GM23338 (cell line): ENCODE measurements around the gene TTL. TPM values are rescaled to one million over a fixed set of nuclear protein-coding genes. Genes with fewer than 3 reads are reported as not detected.
A peak's percentile ranks its signal among the peaks of the same experiment; 100 is the strongest.

Experiments
- ATAC-seq: fragments of 200-7000 bp; cut with Tn5 transposase; 3 replicates; pipeline ENCODE4 v1.9.1; 2020
- DNase-seq: peaks from one replicate; pipeline ENCODE4 v3.0.0-alpha.2; 2015; ENCODE audit warnings: low spot score
- H2AFZ ChIP-seq: fragments of 200-600 bp; sonication (generic); 2 replicates; pipeline ENCODE4 v1.8.0; 2016; ENCODE audit warnings: antibody characterized with exemption, mild to moderate bottlenecking, moderate library complexity
- H3F3A ChIP-seq: fragments of 200-600 bp; sonication (generic); replicated peaks from 2 replicates; pipeline ENCODE4 v1.8.0; 2017; ENCODE audit warnings: antibody characterized with exemption, mixed run types, low read depth
- H3K27ac ChIP-seq: fragments of 200-600 bp; sonication (generic); 2 replicates; pipeline ENCODE4 v1.6.1; 2016; ENCODE audit warnings: low read depth
- H3K27me3 ChIP-seq: fragments of 200-600 bp; sonication (generic); 2 replicates; pipeline ENCODE4 v1.8.0; 2016; ENCODE audit warnings: mild to moderate bottlenecking, mixed run types, moderate library complexity; ENCODE audit not compliant: insufficient read depth
- H3K36me3 ChIP-seq: fragments of 200-600 bp; sonication (generic); 2 replicates; pipeline ENCODE4 v1.8.0; 2016; ENCODE audit warnings: mild to moderate bottlenecking; ENCODE audit not compliant: insufficient read depth
- H3K4me1 ChIP-seq: fragments of 200-600 bp; sonication (generic); 2 replicates; pipeline ENCODE4 v1.8.0; 2016; ENCODE audit warnings: mild to moderate bottlenecking, moderate library complexity; ENCODE audit not compliant: insufficient read depth
- H3K4me2 ChIP-seq: fragments of 200-600 bp; sonication (generic); 2 replicates; pipeline ENCODE4 v1.7.1; 2017; ENCODE audit warnings: mixed run types
- H3K4me3 ChIP-seq: fragments of 200-600 bp; sonication (generic); 2 replicates; pipeline ENCODE4 v1.6.1; 2016; ENCODE audit warnings: mixed run types
- H3K79me2 ChIP-seq: fragments of 200-600 bp; sonication (generic); replicated peaks from 2 replicates; pipeline ENCODE4 v1.8.0; 2017; ENCODE audit warnings: mild to moderate bottlenecking; ENCODE audit not compliant: insufficient read depth
- H3K9me2 ChIP-seq: fragments of 200-600 bp; sonication (generic); 2 replicates; pipeline ENCODE4 v1.8.0; 2017; ENCODE audit not compliant: insufficient read depth
- H4K20me1 ChIP-seq: fragments of 200-600 bp; sonication (generic); replicated peaks from 2 replicates; pipeline ENCODE4 v1.8.0; 2017; ENCODE audit warnings: mild to moderate bottlenecking; ENCODE audit not compliant: insufficient read depth
- H3K27ac Mint-ChIP-seq: 2 replicates; pipeline ENCODE4 v1.8.0; 2020; ENCODE audit warnings: inconsistent platforms, mild to moderate bottlenecking, moderate library complexity, mixed read lengths
- H3K27me3 Mint-ChIP-seq: 3 replicates; pipeline ENCODE4 v1.8.0; 2022; ENCODE audit warnings: low read depth, mild to moderate bottlenecking, moderate library complexity, mixed read lengths, inconsistent platforms; ENCODE audit not compliant: insufficient read depth, poor library complexity
- H3K36me3 Mint-ChIP-seq: 3 replicates; pipeline ENCODE4 v1.8.0; 2021; ENCODE audit warnings: low read depth, mild to moderate bottlenecking, inconsistent platforms, moderate library complexity, mixed read lengths
- H3K4me1 Mint-ChIP-seq: 3 replicates; pipeline ENCODE4 v1.8.0; 2020; ENCODE audit warnings: mild to moderate bottlenecking, inconsistent platforms, mixed read lengths
- H3K4me3 Mint-ChIP-seq: 3 replicates; pipeline ENCODE4 v1.8.0; 2021; ENCODE audit warnings: moderate library complexity, mild to moderate bottlenecking, inconsistent platforms, mixed read lengths
- H3K9me3 Mint-ChIP-seq: 3 replicates; pipeline ENCODE4 v1.8.0; 2020; ENCODE audit warnings: moderate library complexity, mild to moderate bottlenecking, inconsistent platforms, mixed read lengths
- CREB1 ChIP-seq: fragments of 250-450 bp; sonication (Bioruptor Pico); IDR thresholded peaks from 2 replicates; pipeline ENCODE4 v1.5.0; 2020; ENCODE audit warnings: low read depth, mild to moderate bottlenecking, moderate library complexity
- CTCF ChIP-seq, 2 experiments: fragments of 200-600 bp in 1 of 2; sonication (generic) in 1 of 2; conservative IDR thresholded peaks; 2 replicates each; pipeline versions ENCODE4 v1.5.1 to v1.6.1; 2016 to 2017; ENCODE audit warnings: antibody characterized with exemption in 2 of 2, low read depth in 2 of 2, mild to moderate bottlenecking in 2 of 2, moderate library complexity in 1 of 2
- EZH2phosphoT487 ChIP-seq: fragments of 200-600 bp; sonication (generic); IDR thresholded peaks from one replicate; pipeline ENCODE4 v1.8.1; 2018; ENCODE audit warnings: antibody characterized with exemption; ENCODE audit not compliant: unreplicated experiment
- JUNB ChIP-seq: IDR thresholded peaks from one replicate; pipeline ENCODE4 v1.6.1; 2016; ENCODE audit warnings: antibody characterized with exemption; ENCODE audit not compliant: unreplicated experiment
- NANOG ChIP-seq: IDR thresholded peaks from 2 replicates; pipeline ENCODE4 v1.6.1; 2016; ENCODE audit warnings: antibody characterized with exemption, borderline replicate concordance
- POLR2AphosphoS5 ChIP-seq: IDR thresholded peaks from 2 replicates; pipeline ENCODE4 v1.6.1; 2016; ENCODE audit warnings: antibody characterized with exemption, low read depth
- STAT1 ChIP-seq: IDR thresholded peaks from one replicate; pipeline ENCODE4 v1.6.1; 2016; ENCODE audit warnings: antibody characterized with exemption; ENCODE audit not compliant: unreplicated experiment
- ZNF114 ChIP-seq: fragments of 250-450 bp; sonication (Bioruptor Pico); IDR thresholded peaks from 2 replicates; pipeline ENCODE4 v1.5.0; 2020; ENCODE audit warnings: mild to moderate bottlenecking, moderate library complexity
- ZNF331 ChIP-seq: fragments of 250-450 bp; sonication (Bioruptor Pico); IDR thresholded peaks from 2 replicates; pipeline ENCODE4 v1.5.0; 2020; ENCODE audit warnings: low read depth, mild to moderate bottlenecking, moderate library complexity
- ZNF462 ChIP-seq: fragments of 250-450 bp; sonication (Bioruptor Pico); IDR thresholded peaks from 2 replicates; pipeline ENCODE4 v1.5.0; 2020; ENCODE audit warnings: mild to moderate bottlenecking, moderate library complexity
- polyA plus RNA-seq: library from polyadenylated mRNA; unstranded; fragments of >200 nt; fragmentation: Nextera tagmentation; extraction: Ambion mirVana; gene quantifications from 2 replicates; pipeline ENCODE4 v1.2.1, GENCODE V29; 2016
- total RNA-seq: library from RNA; depleted of rRNA; stranded (reverse); fragments of >200 nt; shearing (Covaris generic); gene quantifications from 2 replicates; pipeline ENCODE4 v1.2.3, GENCODE V29; 2014

The TTL gene
- total and polyA plus RNA-seq, 2 experiments from 2014 or later, result 10.1 to 34.6 TPM

- TF ChIP-seq JUNB, result no peak
- no peak for TF ChIP-seq STAT1
- TF ChIP-seq CREB1 (CRISPR knock-in tag), result no peak
Observed at GRCh38 chr2:112486895-112487294, 4.9 kb downstream of the TTL start (continued).

GRCh38 chr2:112487444-112487961 is 5.5 kb downstream of the TTL start:
- H3K9me3 Mint-ChIP-seq, result no peaks in the 10 kb centered on the region
- Histone ChIP-seq H3K27me3 (peaks cover 13% of the 10 kb centered on the region), H3K4me1 (peaks cover 6% of the 10 kb centered on the region), H3K4me3 (no peak overlapping the region), H4K20me1 (peaks cover 19% of the 10 kb centered on the region), H3K79me2 (peaks cover 56% of the 10 kb centered on the region), H3K9me2 (no peaks in the 10 kb centered on the region), H3K27ac (no peak overlapping the region), H3K4me2 (no peak overlapping the region), H3F3A (no peaks in the 10 kb centered on the region), H3K36me3 (no peaks in the 10 kb centered on the region), H2AFZ (no peak overlapping the region)
- H3K27me3 Mint-ChIP-seq, result peaks cover 10% of the 10 kb centered on the region
- no peak overlapping the region for H3K4me3 Mint-ChIP-seq
- no peak for ATAC-seq
- no peak for TF ChIP-seq EZH2phosphoT487
- TF ChIP-seq ZNF462 (CRISPR knock-in tag), result no peak
- no peak for TF ChIP-seq POLR2AphosphoS5
- TF ChIP-seq NANOG, result no peak
- no peak for TF ChIP-seq ZNF114
- no peak for TF ChIP-seq ZNF331
- no peak for TF ChIP-seq STAT1
- no peak for TF ChIP-seq CTCF (conservative IDR thresholded peaks at IDR 0.05; ENCODE audit: low read depth in 2 of 2)
- H3K4me1 Mint-ChIP-seq, result peaks cover 10% of the 10 kb centered on the region
- peaks cover 27% of the 10 kb centered on the region for H3K36me3 Mint-ChIP-seq
- peak overlapping the region; percentile 48; the same call in 1 of the 2 replicates for H3K27ac Mint-ChIP-seq
- no peak for DNase-seq
